Activated CD4-positive, alpha-beta T cell treated with anti-CD3 and anti-CD28 coated beads for 36 hours (primary cell): ENCODE measurements around the gene KLHDC3. TPM values are rescaled to one million over a fixed set of nuclear protein-coding genes. Genes with fewer than 3 reads are reported as not detected.

Experiments
- ATAC-seq: fragments of 200-7000 bp; cut with Tn5 transposase; one replicate; pipeline ENCODE4 v1.10.0; 2021; ENCODE audit warnings: mild to moderate bottlenecking, moderate library complexity
- CTCF ChIA-PET: fragments of 350-600 bp; sonication (Branson Sonifier 250); formaldehyde crosslinking; loops from one replicate; lab custom pipeline; 2021; ENCODE audit warnings: antibody characterized with exemption; lab: Charles Lee
- POLR2A ChIA-PET: fragments of 350-600 bp; sonication (Branson Sonifier 250); formaldehyde crosslinking; loops from one replicate; lab custom pipeline; 2021; ENCODE audit warnings: antibody characterized with exemption, inconsistent platforms; lab: Charles Lee
- DNase-seq: peaks from one replicate; pipeline ENCODE4 v3.0.0-alpha.2; 2020
- H3K27ac Mint-ChIP-seq: one replicate; pipeline ENCODE4 v1.8.0; 2021; ENCODE audit warnings: mixed read lengths
- H3K27me3 Mint-ChIP-seq: one replicate; pipeline ENCODE4 v1.8.0; 2021; ENCODE audit warnings: mixed read lengths
- H3K36me3 Mint-ChIP-seq: one replicate; pipeline ENCODE4 v1.8.0; 2021; ENCODE audit warnings: low read depth, mixed read lengths
- H3K4me1 Mint-ChIP-seq: one replicate; pipeline ENCODE4 v1.8.0; 2021; ENCODE audit warnings: mixed read lengths
- H3K4me3 Mint-ChIP-seq: one replicate; pipeline ENCODE4 v1.8.0; 2021; ENCODE audit warnings: mild to moderate bottlenecking, moderate library complexity, mixed read lengths
- H3K9me3 Mint-ChIP-seq: one replicate; pipeline ENCODE4 v1.8.0; 2021; ENCODE audit warnings: low read depth, mixed read lengths
- intact Hi-C, 2 experiments: fragments of 100-400 bp; cut with DNase I in 1 of 2; cut with micrococcal nuclease in 1 of 2; formaldehyde crosslinking; loops; one replicate each; pipeline versions ENCODE4 v1.14.2 to v1.15.1; 2022 to 2024; cut with DNase I, micrococcal nuclease
- total RNA-seq, 2 experiments: library from RNA; stranded (reverse); gene quantifications; one replicate each; pipeline ENCODE4 v1.2.3, GENCODE V29; 2021

KLHDC3 gene
- total RNA-seq, 2 experiments from 2014 or later = 58.3 to 65.2 TPM

GRCh38 chr6:42973926-42974325, 40.1 kb upstream of the KLHDC3 start:
- intact Hi-C loops = loop anchor here in 1 of 2 experiments (10.0 kb wide), 1 partner anchor 199 kb away; no protein-coding TSS in a partner anchor
- Mint-ChIP-seq H3K4me1 (peaks cover 39% of the 10 kb centered on the region), H3K36me3 (peaks cover 23% of the 10 kb centered on the region), H3K9me3 (no peaks in the 10 kb centered on the region), H3K27ac (peak overlapping the region; percentile 21), H3K27me3 (no peaks in the 10 kb centered on the region), H3K4me3 (no peak overlapping the region)
- POLR2A ChIA-PET = interaction anchor here (0.7 to 1.8 kb wide), 2 partner anchors 11 to 44 kb away, joined by 3 to 7 read pairs; partner anchors contain the start of gene CNPY3
- DNase-seq (no peak), ATAC-seq (no peak)
- CTCF ChIA-PET = interaction anchor here (0.8 to 1.0 kb wide), 2 partner anchors 170 to 308 kb away, joined by 3 to 4 read pairs; no protein-coding TSS in a partner anchor

GRCh38 chr6:42974919-42975505, 39.0 kb upstream of the KLHDC3 start:
- H3K9me3 Mint-ChIP-seq = no peaks in the 10 kb centered on the region
- no peak overlapping the region for H3K4me3 Mint-ChIP-seq
- intact Hi-C loops = loop anchor here (5.0 to 10.0 kb wide), 2 partner anchors 200 to 413 kb away; partner anchors contain the start of gene UBR2 (in 1 of the 2)

GRCh38 chr6:42978487-42978838, 35.6 kb upstream of the KLHDC3 start:
- intact Hi-C loops = loop anchor here (2.0 to 10.0 kb wide), 4 partner anchors 80 to 416 kb away; partner anchors contain the start of genes KLC4 (in 1 of the 2), MRPL2 (in 1 of the 2), UBR2 (in 1 of the 2) and ZNF318 (in 1 of the 2)
- H3K4me1 Mint-ChIP-seq = peaks cover 43% of the 10 kb centered on the region
- POLR2A ChIA-PET = interaction anchor here (0.6 to 2.2 kb wide), 5 partner anchors 25 to 232 kb away, joined by 3 to 15 read pairs (median 4); partner anchors contain the start of genes CNPY3, KLC4, KLHDC3 and MEA1

More at GRCh38 chr6:42974919-42975505, 39.0 kb upstream of the KLHDC3 start:
- H3K27me3 Mint-ChIP-seq = no peaks in the 10 kb centered on the region
- ATAC-seq = no peak
- ChIA-PET CTCF (interaction anchor here (1.0 kb wide), 1 partner anchor 9 kb away, joined by 4 read pairs; the partner anchor contains the start of gene PPP2R5D), POLR2A (interaction anchor here (0.7 to 1.8 kb wide), 2 partner anchors 45 kb away, joined by 3 to 7 read pairs; partner anchors contain the start of gene CNPY3)
- peak overlapping the region; percentile 65 for H3K27ac Mint-ChIP-seq
- H3K4me1 Mint-ChIP-seq = peaks cover 44% of the 10 kb centered on the region
- DNase-seq = no peak
- H3K36me3 Mint-ChIP-seq = peaks cover 23% of the 10 kb centered on the region

DNA sequence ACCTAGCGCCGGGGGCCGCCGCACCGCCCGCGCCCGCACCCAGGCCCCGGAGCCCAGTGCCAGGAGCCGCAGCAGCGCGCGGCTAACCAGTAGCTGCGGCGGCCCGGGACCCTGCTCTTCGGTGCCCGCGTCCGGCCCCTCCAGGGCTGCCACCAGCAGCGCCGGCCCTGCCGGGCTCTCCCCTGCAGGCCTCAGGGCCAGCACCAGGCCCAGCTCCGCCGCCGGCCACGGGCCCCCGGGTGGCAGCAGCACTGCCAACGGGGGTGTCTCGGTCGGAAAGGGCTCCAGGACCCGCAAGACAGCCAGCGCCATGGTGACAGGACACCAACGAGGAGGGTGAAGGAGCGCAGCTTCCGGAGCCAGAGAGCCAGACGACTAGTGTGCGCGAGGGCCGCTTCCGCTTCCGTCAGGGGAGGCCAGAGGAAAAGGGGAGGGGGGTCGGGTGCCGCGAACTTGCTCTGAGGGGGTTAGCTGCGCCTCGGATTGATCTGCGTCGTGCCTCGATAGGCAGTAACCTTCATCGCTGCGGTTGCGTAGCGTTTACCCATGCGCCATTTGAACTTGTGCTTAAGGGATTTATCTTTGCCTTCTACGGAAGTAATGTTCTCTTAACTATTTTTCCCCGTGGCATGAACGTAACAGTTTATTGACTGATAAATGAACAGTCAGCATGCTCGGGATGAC, 35.1 kb upstream of the KLHDC3 start, which contains the start of gene PEX6:
PEX6 (minus strand) TSS at position 343 of the 684 bp plus-strand sequence; CDS start at position 312, 31 bp downstream.
- Mint-ChIP-seq H3K4me3 (peak within 1 kb of the TSS; percentile 89), H3K9me3 (no peaks in the 10 kb centered on the region), H3K4me1 (peaks cover 45% of the 10 kb centered on the region), H3K36me3 (peaks cover 20% of the 10 kb centered on the region), H3K27ac (peak within 1 kb of the TSS; percentile 95), H3K27me3 (no peaks in the 10 kb centered on the region)
- ChIA-PET CTCF (interaction anchor here (0.6 to 1.8 kb wide), 8 partner anchors 8 to 415 kb away, joined by 3 to 5 read pairs (median 4); partner anchors contain the start of genes KLHDC3, MEA1 and UBR2), POLR2A (interaction anchor here (0.6 to 2.2 kb wide), 8 partner anchors 24 to 1023 kb away, joined by 3 to 15 read pairs (median 4); partner anchors contain the start of genes CNPY3, CUL7, KLC4 and KLHDC3)
- intact Hi-C loops = loop anchor here (1.0 to 10.0 kb wide), 13 partner anchors 34 to 448 kb away; partner anchors contain the start of genes CNPY3 (in 2 of the 2), KLC4 (in 2 of the 2), MEA1 (in 2 of the 2) and MRPL2 (in 2 of the 2)
- ATAC-seq (peak; percentile 95), DNase-seq (peak; percentile 98)

More at GRCh38 chr6:42978487-42978838, 35.6 kb upstream of the KLHDC3 start:
- peak overlapping the region; percentile 89 for H3K27ac Mint-ChIP-seq
- peaks cover 23% of the 10 kb centered on the region for H3K36me3 Mint-ChIP-seq
- CTCF ChIA-PET = interaction anchor here (0.6 to 1.8 kb wide), 5 partner anchors 8 to 415 kb away, joined by 3 to 5 read pairs (median 4); partner anchors contain the start of genes KLHDC3, MEA1 and UBR2
- DNase-seq (peak; percentile 35), ATAC-seq (no peak)
- peak overlapping the region; percentile 89 for H3K4me3 Mint-ChIP-seq
- H3K27me3 Mint-ChIP-seq = no peaks in the 10 kb centered on the region
- H3K9me3 Mint-ChIP-seq = no peaks in the 10 kb centered on the region

DNA sequence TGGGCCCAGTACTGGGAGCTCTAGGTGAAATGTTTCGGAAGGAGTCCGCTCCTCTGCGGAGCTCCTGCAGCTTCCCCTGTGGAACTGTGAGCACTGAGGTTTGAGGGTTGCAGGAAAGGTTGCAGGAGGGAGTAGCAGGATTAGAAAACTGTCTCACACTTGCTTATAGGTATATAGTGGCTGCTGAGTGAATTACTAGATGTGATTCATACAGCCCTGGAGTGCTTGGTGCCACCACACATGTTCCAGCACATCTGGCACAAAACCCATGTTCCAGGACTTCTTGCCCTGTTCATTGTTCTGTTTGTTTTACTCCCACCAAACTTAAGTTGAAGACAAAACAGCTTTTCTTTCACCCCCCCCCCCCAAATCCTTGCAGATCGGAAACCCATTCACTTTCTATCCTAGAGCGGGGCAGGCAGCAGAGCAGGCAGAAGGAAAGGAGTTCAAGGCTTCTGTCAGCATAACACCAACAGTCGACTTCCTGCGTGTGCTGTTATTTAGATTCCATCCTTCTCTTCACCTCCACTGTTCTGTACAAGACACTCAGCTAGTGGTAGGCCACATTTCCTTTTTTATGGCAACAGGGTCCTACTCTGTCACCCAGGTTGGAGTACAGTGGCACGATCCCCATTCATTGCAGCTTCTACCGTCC, 34.4 kb upstream of the KLHDC3 start:
- Mint-ChIP-seq H3K36me3 (peaks cover 18% of the 10 kb centered on the region), H3K4me1 (peaks cover 44% of the 10 kb centered on the region), H3K9me3 (no peaks in the 10 kb centered on the region), H3K27me3 (no peaks in the 10 kb centered on the region), H3K27ac (peak overlapping the region; percentile 95), H3K4me3 (peak overlapping the region; percentile 83)
- peak; percentile 37 for ATAC-seq
- no peak for DNase-seq
- ChIA-PET CTCF (interaction anchor here (0.7 to 1.8 kb wide), 8 partner anchors 9 to 164 kb away, joined by 3 to 5 read pairs (median 4); partner anchors contain the start of genes KLHDC3 and MEA1), POLR2A (interaction anchor here (0.6 to 2.2 kb wide), 8 partner anchors 28 to 1023 kb away, joined by 3 to 15 read pairs (median 4); partner anchors contain the start of genes CNPY3, CUL7, KLC4 and KLHDC3)
- intact Hi-C loops = loop anchor here (1.0 to 10.0 kb wide), 13 partner anchors 34 to 448 kb away; partner anchors contain the start of genes CNPY3 (in 2 of the 2), KLC4 (in 2 of the 2), MEA1 (in 2 of the 2) and MRPL2 (in 2 of the 2)

DNA sequence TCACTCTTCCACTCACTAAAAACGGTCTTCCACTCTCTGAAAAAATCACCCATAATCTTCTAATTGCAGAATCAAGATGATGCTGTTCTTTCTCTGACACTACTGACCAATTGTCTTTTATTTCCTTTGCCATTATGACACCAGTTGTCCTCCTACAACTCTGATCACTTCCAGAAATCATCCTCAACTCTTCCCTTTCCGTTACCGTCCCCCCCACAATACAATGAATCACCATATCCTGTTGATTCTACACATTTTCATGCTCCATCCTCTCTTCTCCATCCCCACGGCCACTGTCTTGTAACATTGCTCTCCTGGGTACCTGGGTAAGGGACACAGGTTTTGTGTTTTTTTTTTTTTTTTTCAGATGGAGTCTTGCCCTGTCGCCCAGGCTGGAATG, 32.2 kb upstream of the KLHDC3 start:
- ATAC-seq (no peak), DNase-seq (no peak)
- peak overlapping the region; percentile 8 for H3K27ac Mint-ChIP-seq
- POLR2A ChIA-PET = no interaction called here
- CTCF ChIA-PET = no interaction called here
- no peaks in the 10 kb centered on the region for H3K9me3 Mint-ChIP-seq
- H3K4me1 Mint-ChIP-seq = peaks cover 48% of the 10 kb centered on the region
- intact Hi-C loops = no loop called here
- H3K27me3 Mint-ChIP-seq = no peaks in the 10 kb centered on the region
- H3K4me3 Mint-ChIP-seq = no peak overlapping the region
- H3K36me3 Mint-ChIP-seq = peaks cover 15% of the 10 kb centered on the region

DNA sequence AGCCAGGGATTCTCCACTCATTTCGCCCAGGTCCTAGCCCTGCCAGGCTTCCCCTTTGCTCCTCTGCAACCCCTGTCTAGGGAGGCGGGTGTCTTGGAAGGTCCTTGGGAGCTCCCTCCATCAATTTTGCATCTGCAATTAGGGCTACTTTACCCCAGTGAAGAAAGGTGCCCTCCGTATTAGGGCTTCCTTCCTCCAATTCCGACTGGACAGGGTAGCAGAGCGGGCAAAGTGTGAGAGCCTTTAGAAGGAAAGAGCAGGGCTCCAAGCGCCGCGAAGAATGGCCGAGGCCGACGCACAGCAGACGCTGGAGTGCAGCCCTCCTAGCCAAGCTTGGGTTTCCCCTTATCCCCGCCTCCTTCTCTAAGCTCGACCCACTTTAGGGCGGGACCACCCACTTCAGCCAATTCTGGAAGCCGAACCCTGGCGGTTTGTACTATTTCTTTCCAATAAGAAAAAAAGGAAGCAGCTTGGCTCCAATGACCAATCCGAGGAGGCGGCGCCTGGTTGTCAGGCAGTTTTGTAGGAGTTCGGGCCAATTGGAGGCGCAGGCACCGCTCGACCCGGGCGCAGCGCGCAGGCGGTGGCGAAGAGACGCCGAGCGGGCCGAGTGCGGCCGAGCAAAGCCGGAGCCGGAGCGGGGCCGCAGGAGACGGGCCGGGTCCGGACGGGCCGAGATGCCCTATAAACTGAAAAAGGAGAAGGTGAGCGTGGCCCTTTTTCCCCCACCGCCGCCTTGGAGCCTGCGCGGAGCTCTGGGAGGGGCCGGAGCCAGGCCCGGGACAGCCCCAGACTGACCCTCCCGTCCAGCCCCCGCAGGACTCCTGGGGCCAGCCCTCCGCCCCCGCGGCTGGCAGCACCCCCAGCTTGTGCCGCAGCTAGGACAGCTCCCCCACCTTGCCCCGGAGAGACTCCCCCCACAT, 29.8 kb upstream of the KLHDC3 start, which contains the start of gene PPP2R5D:
PPP2R5D (plus strand) TSS at position 570 of the 923 bp plus-strand sequence; CDS start at position 678, 108 bp downstream.
- ATAC-seq (peak; percentile 92), DNase-seq (peak; percentile 98)
- Mint-ChIP-seq H3K27me3 (no peaks in the 10 kb centered on the region), H3K4me1 (peaks cover 52% of the 10 kb centered on the region), H3K4me3 (peak within 1 kb of the TSS; percentile 79), H3K9me3 (no peaks in the 10 kb centered on the region), H3K27ac (peak within 1 kb of the TSS; percentile 82), H3K36me3 (peaks cover 9% of the 10 kb centered on the region)
- ChIA-PET POLR2A (interaction anchor here (0.6 to 1.6 kb wide), 12 partner anchors 9 to 280 kb away, joined by 3 to 15 read pairs (median 4); partner anchors contain the start of genes CNPY3, KLHDC3 and MEA1), CTCF (interaction anchor here (0.6 to 1.4 kb wide), 11 partner anchors 9 to 190 kb away, joined by 3 to 6 read pairs (median 3); partner anchors contain the start of gene CNPY3)
- intact Hi-C loops = loop anchor here (1.0 kb wide), 7 partner anchors 29 to 443 kb away; partner anchors contain the start of genes CNPY3 (in 2 of the 2), CUL7 (in 2 of the 2), MEA1 (in 2 of the 2) and ABCC10 (in 1 of the 2)

DNA sequence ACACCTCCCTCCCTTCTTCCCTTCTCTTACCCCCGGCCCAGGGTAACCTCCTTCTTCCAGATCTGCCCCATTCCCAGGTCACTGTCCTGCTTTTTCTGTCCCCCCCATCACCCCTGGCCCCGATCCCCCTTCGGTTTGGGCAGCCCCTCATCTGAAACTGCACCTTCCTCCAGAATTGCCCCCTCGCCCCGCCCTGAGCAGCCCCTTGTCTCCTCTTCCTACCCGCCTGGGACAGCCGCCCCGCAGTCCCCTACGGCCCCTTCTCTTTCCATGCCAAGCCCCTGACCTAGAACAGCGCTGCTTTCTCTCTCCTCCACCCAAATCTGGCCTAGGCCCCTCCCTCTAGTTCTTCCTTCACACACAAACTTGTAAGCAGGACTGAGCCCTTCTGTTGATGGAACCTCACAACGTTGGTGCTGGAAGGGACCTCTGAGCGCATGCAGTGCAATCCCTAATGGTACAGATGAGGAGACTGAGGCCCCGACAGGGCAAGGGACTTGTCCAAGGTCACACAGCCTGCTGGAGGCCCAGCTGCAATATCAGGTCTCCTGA, 29.0 kb upstream of the KLHDC3 start:
- Mint-ChIP-seq H3K4me3 (peak overlapping the region; percentile 79), H3K27ac (peak overlapping the region; percentile 82), H3K36me3 (peaks cover 10% of the 10 kb centered on the region), H3K4me1 (peaks cover 48% of the 10 kb centered on the region), H3K9me3 (no peaks in the 10 kb centered on the region), H3K27me3 (no peaks in the 10 kb centered on the region)
- POLR2A ChIA-PET = interaction anchor here (0.9 to 1.6 kb wide), 5 partner anchors 15 to 202 kb away, joined by 3 to 15 read pairs (median 4); partner anchors contain the start of genes CNPY3, KLHDC3 and MEA1
- intact Hi-C loops = loop anchor here (1.0 kb wide), 7 partner anchors 28 to 442 kb away; partner anchors contain the start of genes CNPY3 (in 2 of the 2), CUL7 (in 2 of the 2), MEA1 (in 2 of the 2) and ABCC10 (in 1 of the 2)
- ATAC-seq = no peak
- CTCF ChIA-PET = interaction anchor here (1.0 to 1.4 kb wide), 3 partner anchors 9 to 55 kb away, joined by 3 to 6 read pairs (median 4); partner anchors contain the start of gene CNPY3
- DNase-seq = peak; percentile 36
